Measurements from ENCODE around the gene VPS9D1.

DNA sequence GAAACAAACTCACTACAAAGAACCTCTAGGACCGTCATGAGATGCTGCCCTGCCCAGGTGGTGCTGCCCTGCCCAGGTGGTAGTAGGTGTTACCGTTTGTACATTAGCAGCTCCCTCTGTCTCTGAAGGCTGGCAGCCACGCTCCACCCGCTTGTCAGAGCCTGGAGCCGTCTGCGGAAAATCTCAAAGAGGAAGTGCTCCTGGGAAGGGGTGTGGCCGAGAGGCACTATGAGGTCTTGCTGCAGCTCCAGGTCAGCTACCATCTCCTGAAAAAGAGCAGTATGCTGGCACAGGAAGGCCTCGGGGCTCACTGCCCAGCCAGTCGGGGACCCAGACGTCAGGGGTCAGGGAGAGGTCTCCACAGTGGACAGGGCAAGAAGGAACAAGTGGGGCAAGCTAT lies 28.9 kb upstream of the VPS9D1 start:
- TF ChIP-seq, protein P1, sequence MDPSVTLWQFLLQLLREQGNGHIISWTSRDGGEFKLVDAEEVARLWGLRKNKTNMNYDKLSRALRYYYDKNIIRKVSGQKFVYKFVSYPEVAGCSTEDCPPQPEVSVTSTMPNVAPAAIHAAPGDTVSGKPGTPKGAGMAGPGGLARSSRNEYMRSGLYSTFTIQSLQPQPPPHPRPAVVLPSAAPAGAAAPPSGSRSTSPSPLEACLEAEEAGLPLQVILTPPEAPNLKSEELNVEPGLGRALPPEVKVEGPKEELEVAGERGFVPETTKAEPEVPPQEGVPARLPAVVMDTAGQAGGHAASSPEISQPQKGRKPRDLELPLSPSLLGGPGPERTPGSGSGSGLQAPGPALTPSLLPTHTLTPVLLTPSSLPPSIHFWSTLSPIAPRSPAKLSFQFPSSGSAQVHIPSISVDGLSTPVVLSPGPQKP (IDR thresholded peaks at IDR 0.05; ENCODE audit: borderline replicate concordance, low read depth, low read length) = no peak
- TF ChIP-seq CTCF (conservative IDR thresholded peaks at IDR 0.05; ENCODE audit: low read depth, low read length) = no peak
- TF ChIP-seq CEBPB (IDR thresholded peaks at IDR 0.05; ENCODE audit: low read depth, low read length) = no peak
- TF ChIP-seq POLR2A (IDR thresholded peaks at IDR 0.05; ENCODE audit: low read depth, low read length) = no peak
- TF ChIP-seq RCOR1 (IDR thresholded peaks at IDR 0.05; ENCODE audit: insufficient replicate concordance, low read length) = no peak
- no peak for TF ChIP-seq USF2 (IDR thresholded peaks at IDR 0.05; ENCODE audit: low read depth, low read length)

All from IMR-90 (cell line).